HG02885 (cell line): Measurements from ENCODE around the gene GPR183.

Experiments
- ATAC-seq: cut with Tn5 transposase; IDR thresholded peaks from one replicate; pipeline ENCODE4 v1.9.1; 2021; ENCODE audit warnings: mild to moderate bottlenecking; ENCODE audit not compliant: unreplicated experiment, poor library complexity

Gene GPR183

GRCh38 chr13:99307247-99307646 is at the start of gene GPR183:
Gene GPR183, minus strand, starts transcription at chr13:99307399. Its CDS starts 11,254 bp downstream, at chr13:99296145.
- peak; percentile 62 for ATAC-seq

- peak; percentile 48 for ATAC-seq
These were observed 49.3 kb upstream of the GPR183 start for GRCh38 chr13:99356262-99357091.

- ATAC-seq, result no peak
These were observed 48.7 kb upstream of the GPR183 start for GRCh38 chr13:99356012-99356261.

- no peak for ATAC-seq
These were observed 48.2 kb upstream of the GPR183 start for GRCh38 chr13:99355267-99356011.

- no peak for ATAC-seq
These were observed 47.3 kb upstream of the GPR183 start for GRCh38 chr13:99354371-99354951.

GRCh38 chr13:99353836-99354235 is 46.6 kb upstream of the GPR183 start:
- ATAC-seq, result no peak

- ATAC-seq, result no peak
These were observed 46.0 kb upstream of the GPR183 start for GRCh38 chr13:99353246-99353600.

GRCh38 chr13:99352351-99353245 is 45.4 kb upstream of the GPR183 start:
- ATAC-seq, result no peak

- ATAC-seq, result no peak
These were observed 44.6 kb upstream of the GPR183 start for GRCh38 chr13:99351772-99352171.

GRCh38 chr13:99350191-99350590 is 43.0 kb upstream of the GPR183 start:
- no peak for ATAC-seq

GRCh38 chr13:99347911-99348451 is 40.8 kb upstream of the GPR183 start:
- ATAC-seq, result peak; percentile 51

GRCh38 chr13:99347335-99347878 is 40.2 kb upstream of the GPR183 start:
- peak; percentile 22 for ATAC-seq

GRCh38 chr13:99346335-99347042 is 39.3 kb upstream of the GPR183 start:
- no peak for ATAC-seq

- no peak for ATAC-seq
These were observed 38.1 kb upstream of the GPR183 start for GRCh38 chr13:99345345-99345744.

- no peak for ATAC-seq
These were observed 37.5 kb upstream of the GPR183 start for GRCh38 chr13:99344610-99345208.

GRCh38 chr13:99342723-99343315 is 35.6 kb upstream of the GPR183 start:
- ATAC-seq, result no peak

- ATAC-seq, result no peak
These were observed 34.9 kb upstream of the GPR183 start for GRCh38 chr13:99341969-99342722.

- ATAC-seq, result no peak
These were observed 33.4 kb upstream of the GPR183 start for GRCh38 chr13:99340638-99341037.
